ENCODE measurements around the gene ARHGAP44.

The ARHGAP44 gene

DNA sequence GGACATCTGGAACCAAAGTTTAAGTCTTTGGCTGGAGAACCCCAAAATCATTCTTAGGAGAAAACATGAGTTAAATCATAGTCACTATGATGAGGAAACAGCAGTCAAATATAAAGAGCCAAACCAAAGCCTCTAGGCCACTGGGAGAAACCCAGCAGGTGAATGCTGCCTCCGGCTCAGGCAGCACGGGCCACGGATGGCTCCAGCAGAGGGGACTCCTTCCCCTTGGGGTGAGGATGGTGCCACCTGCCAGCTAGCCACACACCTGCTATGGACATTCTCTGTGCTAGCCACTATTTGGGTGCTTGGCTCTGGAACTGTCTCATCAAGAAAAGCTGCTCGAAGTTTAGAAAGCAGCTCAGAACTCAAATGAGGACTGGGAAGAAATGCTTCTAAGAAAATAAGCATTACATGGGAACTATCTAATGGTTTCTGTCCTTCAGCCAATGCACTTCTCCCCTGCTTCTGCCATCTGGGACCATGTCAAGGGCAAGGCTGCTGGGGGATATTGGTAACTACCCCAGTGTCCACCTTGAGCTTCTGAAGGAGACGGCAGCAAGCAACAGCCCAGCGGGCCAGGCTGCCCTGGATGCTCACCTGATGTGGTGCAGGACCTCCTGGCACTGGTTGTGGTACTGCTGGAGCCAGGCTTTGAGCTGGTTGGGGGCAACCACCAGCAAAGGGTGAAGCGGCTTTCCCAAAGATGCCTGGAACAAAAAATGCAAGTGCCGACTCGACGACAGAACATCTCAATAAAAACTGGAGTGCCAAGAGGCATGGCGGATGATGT, 206.0 kb downstream of the ARHGAP44 start:
- no peak for DNase-seq (ENCODE audit: low read depth)

- no peak for DNase-seq (ENCODE audit: low read depth)
These were observed 206.6 kb downstream of the ARHGAP44 start for GRCh38 chr17:12995896-12996295.

- no peak for DNase-seq (ENCODE audit: low read depth)
These were observed 207.1 kb downstream of the ARHGAP44 start for GRCh38 chr17:12996357-12996756.

DNA sequence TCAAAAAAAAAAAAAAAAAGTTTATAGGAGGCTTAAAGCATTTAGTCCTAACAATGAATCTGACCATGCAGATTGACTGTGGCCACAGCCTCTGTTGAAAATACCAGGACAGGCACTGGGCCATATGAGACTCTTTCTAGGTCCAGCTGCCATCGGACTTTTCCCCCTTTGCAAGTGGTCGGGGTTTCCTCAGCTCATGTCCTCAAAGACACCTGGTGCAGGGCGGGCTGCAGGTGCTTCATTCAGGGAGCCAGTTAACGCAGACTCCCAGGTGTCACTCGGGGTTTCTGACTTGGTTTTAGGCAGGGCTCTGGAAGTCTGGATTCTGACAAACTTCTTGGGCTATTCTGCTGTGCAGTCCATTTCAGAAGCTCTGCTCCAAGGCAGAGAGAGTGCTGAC, 207.6 kb downstream of the ARHGAP44 start:
- DNase-seq (ENCODE audit: low read depth) = no peak

DNA sequence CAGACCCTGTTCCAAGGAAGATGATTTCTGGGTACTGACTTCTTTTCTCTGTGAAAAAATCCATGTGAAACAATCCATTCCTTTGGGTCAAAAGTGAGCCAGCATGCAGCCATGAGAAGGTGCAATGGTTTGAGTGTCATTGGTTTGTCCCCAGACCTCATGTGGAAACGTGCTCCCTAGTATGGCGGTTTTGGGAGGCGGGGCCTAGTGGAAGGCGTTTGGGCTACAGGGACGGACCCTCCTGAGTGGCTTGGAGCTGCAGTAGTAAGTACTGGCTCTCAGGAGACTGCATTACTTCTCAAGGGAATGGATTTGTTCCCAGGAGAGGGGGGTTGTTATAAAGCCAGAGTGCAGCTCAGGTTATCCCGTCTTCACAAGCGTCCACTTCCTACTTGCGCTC, 209.2 kb downstream of the ARHGAP44 start:
- no peak for DNase-seq (ENCODE audit: low read depth)

DNA sequence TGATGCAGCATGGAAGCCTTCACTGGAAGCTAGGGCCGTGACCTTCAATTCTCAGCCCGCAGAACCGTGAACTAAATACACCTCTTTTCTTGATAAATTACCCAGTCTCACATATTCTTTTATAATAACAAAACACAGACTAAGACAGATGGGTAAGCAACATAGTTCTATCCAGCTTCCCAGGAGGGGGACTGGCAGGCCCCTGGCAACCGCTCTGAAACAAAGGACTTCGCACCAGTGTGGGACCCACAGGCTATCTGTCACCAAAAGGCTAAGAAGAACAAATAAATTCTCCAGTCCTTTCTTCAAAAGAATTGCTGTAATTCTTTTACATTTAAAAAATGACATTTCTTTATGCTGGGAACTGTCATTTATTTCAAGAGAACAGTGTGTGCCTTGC, 209.6 kb downstream of the ARHGAP44 start:
- DNase-seq (ENCODE audit: low read depth) = no peak

DNA sequence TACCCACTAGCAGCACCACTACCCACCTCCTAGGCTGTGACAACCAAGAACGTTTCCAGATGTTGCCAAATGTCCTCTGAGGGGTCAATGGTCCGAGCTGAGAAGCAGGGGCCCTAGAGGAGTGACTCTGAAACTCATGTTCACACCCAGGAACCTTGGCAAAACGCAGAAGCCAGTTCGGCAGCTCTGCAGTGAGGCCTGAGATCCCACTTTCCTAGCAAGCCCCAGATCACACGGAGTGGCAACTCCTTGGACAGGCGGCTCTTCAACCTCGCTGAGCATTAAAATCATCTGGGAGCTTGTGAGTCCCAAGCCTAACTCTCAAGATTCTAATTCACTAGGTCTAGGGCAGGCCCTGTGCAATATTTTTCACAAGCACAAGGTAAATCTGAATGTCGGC, 211.3 kb downstream of the ARHGAP44 start:
- DNase-seq (ENCODE audit: low read depth) = no peak

- no peak for DNase-seq (ENCODE audit: low read depth)
These were observed 212.8 kb downstream of the ARHGAP44 start for GRCh38 chr17:13001991-13002615.

GRCh38 chr17:13002761-13003453, 213.6 kb downstream of the ARHGAP44 start:
- DNase-seq (ENCODE audit: low read depth) = peak; percentile 12

GRCh38 chr17:13003454-13003851, 214.2 kb downstream of the ARHGAP44 start:
- no peak for DNase-seq (ENCODE audit: low read depth)

- DNase-seq (ENCODE audit: low read depth) = no peak
These were observed 214.6 kb downstream of the ARHGAP44 start for GRCh38 chr17:13003927-13004326.

DNA sequence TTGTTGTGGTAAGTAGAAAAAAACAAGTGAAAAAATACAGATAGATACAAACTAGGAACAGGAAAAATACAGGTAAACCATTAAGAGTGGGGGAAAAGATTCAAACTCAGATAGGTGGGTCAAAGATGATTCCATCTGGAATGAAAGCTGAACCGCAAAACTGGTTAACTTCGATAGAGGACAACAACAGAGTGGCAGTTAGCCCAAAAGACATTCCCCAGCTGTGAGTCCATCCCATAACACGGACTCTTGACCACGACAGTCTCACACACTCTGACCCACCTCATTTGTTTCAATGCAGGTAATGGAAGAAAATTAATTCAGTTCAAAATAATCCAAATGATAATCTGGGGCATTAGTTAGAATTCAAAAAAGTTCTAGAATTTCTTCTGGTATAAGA, 215.0 kb downstream of the ARHGAP44 start:
- DNase-seq (ENCODE audit: low read depth) = no peak

GRCh38 chr17:13005530-13005929, 216.2 kb downstream of the ARHGAP44 start:
- DNase-seq (ENCODE audit: low read depth) = no peak

- no peak for DNase-seq (ENCODE audit: low read depth)
These were observed 219.2 kb downstream of the ARHGAP44 start for GRCh38 chr17:13008461-13008860.

GRCh38 chr17:13010959-13011358, 221.7 kb downstream of the ARHGAP44 start:
- no peak for DNase-seq (ENCODE audit: low read depth)

- no peak for DNase-seq (ENCODE audit: low read depth)
These were observed 225.5 kb downstream of the ARHGAP44 start for GRCh38 chr17:13014801-13015200.

DNA sequence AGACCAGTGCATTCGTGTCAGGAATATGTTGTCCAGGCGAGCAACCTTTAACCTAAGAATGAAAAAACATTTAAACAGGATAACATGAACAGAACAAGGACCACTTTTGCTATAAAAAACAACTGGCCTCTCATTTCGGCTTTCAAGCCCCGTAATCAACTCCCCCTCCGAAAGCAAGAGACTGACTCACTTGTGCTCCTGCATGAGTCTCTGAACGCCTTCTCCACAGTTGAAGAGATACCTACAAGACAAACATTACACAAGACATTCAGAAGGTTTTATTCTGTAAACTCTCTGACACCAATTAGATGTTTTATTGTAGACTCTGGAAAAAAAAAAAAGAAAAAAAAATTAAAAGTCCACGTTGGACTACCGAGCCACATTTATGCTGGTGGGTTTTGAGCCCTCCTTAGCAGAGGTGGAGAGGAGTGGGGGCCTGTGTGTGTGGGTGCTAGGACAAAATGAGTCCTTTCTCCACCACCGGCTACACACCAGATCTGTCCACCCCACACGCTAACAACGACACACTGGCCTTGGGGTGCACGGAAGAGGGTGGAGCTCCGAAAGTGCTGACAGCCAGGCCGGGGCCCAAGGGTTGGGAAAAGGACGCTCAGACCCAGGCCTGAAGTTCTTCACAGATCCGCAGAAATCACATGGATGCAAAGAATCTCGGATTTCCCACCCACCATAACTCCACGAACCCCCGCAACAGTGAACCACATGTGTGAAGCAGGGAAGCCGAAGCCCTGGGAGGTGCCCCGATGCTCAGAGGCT, 227.8 kb downstream of the ARHGAP44 start:
- no peak for DNase-seq (ENCODE audit: low read depth)

DNA sequence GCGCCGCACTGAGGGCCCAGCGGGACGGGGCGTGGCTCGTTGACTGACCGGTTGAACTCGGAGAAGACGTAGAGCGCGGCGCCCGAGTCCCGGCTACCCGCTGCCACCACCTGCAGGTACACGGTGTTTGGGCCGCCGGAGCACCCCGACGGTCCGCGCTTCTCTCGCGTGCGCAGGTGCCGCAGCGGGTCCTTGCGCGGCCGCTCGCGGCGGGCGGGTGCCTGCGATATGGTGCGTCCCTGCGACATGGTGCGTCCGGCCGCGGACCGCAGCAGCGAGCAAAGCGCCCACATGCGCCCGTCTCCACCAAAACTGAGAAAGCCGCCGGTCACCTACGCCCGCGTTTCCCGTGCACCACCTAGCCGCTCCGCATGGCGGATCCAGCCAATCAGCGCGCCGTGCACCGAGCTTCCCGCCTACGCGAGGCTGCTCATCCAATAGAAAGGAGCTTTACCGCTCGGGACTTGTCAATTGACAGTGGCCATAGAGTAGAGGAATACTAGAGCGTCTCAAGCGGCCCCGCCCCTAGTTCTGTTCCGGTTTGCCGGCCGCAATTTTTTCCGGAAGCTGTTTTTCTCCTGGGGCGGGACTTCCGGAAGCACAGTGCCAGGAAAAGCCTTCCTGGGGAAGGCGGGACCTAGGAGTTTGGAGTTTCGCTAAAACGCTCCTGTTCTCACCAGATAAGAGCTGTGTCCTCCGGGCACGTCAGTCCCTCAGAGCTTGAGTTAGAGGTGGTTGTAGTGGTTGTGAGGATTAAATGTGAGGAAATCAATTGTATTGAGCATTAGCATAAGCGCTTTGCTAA, 228.6 kb downstream of the ARHGAP44 start, which contains the start of gene ELAC2:
Gene ELAC2 (minus strand): TSS at position 373 of the 805 bp plus-strand sequence. CDS start 80 bp downstream, at position 293.
- peak; percentile 94 for DNase-seq (ENCODE audit: low read depth)

- DNase-seq (ENCODE audit: low read depth) = no peak
These were observed 234.7 kb downstream of the ARHGAP44 start for GRCh38 chr17:13024016-13024415.

DNA sequence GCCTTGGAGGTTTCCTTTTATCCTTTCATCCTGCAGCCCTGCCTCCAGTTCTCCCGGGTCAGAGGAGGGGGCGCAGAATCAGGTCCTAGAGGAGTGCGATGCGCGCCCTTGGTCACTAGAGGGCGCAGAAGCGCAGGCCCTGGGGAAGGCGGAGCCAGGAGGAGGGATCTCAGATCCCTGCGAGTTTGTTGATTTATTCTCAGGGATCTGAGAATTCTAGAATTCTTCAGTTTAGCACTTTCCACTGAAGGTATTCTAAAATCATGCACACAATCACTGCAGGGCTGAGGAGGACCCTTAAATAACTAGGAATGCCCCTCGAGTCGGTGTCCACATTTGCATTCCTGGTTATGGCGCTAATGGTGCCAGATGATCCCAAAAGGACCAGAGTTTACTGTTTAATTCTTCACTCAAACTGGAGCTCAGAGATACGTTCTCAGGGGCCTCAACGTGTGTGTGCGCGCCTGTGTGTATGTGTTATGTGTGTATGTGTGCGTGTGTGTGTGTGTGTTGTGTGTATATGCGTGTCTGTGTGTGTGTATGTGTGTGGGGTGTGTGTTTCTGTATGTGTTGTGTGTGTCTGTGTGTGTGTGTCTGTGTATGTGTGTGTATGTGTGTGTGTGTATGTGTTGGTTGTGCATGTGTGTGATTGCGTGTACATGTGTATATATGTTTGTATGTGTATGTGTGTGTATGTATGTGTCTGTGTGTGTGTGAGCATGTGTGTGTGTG, 235.4 kb downstream of the ARHGAP44 start:
- DNase-seq (ENCODE audit: low read depth) = peak; percentile 46

GRCh38 chr17:13025258-13025627, 235.9 kb downstream of the ARHGAP44 start:
- DNase-seq (ENCODE audit: low read depth) = no peak
